Fibroblast of villous mesenchyme (primary cell): ENCODE data around the gene COLEC12. TPM values are rescaled to one million over a fixed set of nuclear protein-coding genes. Genes with fewer than 3 reads are reported as not detected.

ENCODE experiments used
- DNase-seq: peaks from one replicate; pipeline ENCODE4 v3.0.0-alpha.2; 2010; ENCODE audit warnings: low read depth
- H3K4me3 ChIP-seq: 2 replicates; pipeline ENCODE4 v1.5.1; 2011; ENCODE audit warnings: low read depth, mild to moderate bottlenecking, low read length
- total RNA-seq: library from RNA; depleted of rRNA; stranded (reverse); fragments of >200 nt; gene quantifications from 2 replicates; pipeline ENCODE4 v1.2.3, GENCODE V29; 2012
- TF ChIP-seq, protein P1 (sequence below): IDR thresholded peaks from 2 replicates; pipeline ENCODE4 v1.5.1; 2012; ENCODE audit warnings: low read depth, mild to moderate bottlenecking, low read length; ENCODE audit not compliant: insufficient read depth

Gene COLEC12
- total RNA-seq, 1 donor, result 3.9 TPM

DNA sequence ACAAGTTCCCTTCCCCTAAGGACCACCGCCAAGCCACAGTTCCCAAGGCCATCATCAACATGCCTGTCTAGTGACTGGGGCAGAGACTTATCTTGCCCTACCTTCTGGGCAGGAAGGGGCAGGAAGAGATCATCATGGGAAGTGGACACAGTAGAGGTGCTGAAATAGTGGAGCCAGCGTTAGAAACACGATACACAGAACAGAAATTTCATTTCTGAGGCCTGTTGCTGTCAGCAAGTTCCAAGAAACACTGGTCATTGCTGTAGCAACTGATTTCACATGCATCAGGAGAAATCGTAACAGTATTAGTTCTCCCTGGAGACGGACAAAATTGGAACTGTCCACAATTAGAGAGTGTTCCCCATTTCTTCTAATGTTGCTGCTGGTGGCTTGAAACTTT lies 83.0 kb downstream of the COLEC12 start:
- no peak overlapping the region for H3K4me3 ChIP-seq
- no peak for DNase-seq
- TF ChIP-seq, protein P1, sequence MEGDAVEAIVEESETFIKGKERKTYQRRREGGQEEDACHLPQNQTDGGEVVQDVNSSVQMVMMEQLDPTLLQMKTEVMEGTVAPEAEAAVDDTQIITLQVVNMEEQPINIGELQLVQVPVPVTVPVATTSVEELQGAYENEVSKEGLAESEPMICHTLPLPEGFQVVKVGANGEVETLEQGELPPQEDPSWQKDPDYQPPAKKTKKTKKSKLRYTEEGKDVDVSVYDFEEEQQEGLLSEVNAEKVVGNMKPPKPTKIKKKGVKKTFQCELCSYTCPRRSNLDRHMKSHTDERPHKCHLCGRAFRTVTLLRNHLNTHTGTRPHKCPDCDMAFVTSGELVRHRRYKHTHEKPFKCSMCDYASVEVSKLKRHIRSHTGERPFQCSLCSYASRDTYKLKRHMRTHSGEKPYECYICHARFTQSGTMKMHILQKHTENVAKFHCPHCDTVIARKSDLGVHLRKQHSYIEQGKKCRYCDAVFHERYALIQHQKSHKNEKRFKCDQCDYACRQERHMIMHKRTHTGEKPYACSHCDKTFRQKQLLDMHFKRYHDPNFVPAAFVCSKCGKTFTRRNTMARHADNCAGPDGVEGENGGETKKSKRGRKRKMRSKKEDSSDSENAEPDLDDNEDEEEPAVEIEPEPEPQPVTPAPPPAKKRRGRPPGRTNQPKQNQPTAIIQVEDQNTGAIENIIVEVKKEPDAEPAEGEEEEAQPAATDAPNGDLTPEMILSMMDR, result no peak

DNA sequence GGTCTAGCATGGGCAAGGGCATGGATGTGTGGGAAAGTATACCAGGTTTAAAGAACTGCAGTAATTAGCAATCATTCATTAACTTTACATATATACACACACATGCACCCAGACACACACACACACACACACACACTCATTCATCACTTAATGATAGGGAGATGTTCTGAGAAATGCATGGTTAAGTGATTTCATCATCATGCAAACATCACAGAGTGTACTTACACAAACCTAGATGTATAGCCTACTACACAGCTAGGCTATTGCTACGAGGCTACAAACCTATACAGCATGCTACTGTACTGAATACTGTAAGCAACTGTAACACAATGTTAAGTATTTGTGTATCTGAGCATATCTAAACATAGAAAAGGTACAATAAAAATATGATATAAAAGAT lies 83.6 kb downstream of the COLEC12 start:
- no peak for DNase-seq
- TF ChIP-seq, protein P1, result no peak
- no peak overlapping the region for H3K4me3 ChIP-seq

DNA sequence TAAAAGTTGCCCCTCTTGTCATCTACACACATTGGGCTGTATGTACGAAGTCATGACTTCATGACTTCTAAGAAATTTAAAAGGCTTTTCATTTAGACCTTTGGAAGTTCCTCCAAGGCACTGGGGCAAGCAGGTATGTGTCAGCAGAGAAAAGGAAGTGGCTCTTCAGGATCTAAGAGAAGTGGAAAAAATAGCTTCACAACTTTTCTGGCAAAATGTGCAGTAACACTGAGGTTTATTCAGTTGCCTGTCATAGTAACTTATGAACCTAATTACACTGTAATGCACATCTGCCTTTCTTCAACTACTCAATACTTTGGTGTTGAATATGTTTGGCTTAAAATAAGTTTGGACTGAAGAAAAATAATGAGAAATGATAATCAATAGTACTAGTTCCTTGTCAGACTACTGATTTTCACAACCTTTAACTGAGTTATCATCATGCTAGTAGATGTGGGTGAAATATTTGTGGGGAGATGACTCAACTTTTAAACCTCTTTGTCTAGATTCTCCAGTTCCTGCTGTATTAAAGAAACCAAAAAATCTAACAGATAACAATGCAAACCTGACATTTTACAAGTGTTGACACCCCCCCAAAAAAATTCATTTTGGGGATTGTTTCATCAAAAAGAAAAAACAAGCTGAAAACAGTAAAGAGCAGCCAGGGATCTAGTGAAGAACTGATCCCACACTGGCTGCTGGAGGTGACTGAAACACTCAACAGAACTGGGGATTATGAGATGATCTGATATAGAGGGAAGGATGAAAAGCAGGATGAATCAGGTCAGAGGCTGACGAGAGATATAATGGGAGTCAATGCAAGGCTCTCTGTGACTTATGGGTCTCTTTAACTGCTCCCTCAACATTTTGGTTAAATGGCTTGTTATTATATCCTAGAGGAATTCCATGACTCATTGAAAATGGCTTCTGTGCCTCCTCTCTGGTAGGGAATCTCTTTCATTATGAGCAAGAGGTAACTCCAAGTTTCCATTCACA lies 84.6 kb downstream of the COLEC12 start:
- no peak overlapping the region for H3K4me3 ChIP-seq
- TF ChIP-seq, protein P1, result no peak
- DNase-seq, result peak; percentile 85

DNA sequence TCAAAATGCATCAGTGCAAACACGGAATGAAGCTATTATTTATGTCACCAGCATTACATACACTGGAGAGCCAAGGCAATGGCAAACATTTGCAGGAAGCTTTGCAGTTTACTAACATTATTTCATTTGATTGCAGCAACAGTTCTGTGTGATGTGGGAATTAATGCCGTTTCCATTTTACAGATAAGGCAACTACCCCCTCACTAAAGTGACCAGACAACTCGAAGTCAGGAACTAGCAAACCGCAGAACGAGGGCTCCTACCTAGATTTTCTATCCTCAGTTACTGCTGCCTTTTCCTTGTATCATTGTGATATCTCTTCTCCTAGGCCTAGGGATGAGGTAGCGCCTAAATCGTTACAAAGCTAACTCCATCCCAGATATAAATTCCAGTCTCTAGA lies 85.5 kb downstream of the COLEC12 start:
- no peak overlapping the region for H3K4me3 ChIP-seq
- TF ChIP-seq, protein P1, result no peak
- DNase-seq, result no peak

DNA sequence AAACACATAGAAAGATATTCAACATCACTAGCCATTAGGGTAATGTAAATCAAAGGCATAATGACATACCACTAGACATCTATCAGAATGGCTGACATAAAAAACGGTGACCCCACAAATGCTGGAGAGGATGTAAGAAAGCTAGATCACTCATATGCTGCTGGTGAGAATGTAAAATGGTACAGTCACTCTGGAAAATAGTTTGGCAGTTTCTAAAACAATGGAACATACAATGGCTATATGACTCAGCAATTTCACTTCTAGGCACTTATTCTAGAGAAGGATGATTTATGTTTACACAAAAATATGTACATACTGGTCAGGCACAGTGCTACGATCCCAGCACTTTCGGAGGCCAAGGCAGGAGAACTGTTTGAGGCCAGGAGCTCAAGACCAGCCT lies 87.3 kb downstream of the COLEC12 start:
- DNase-seq, result no peak
- TF ChIP-seq, protein P1, result no peak
- H3K4me3 ChIP-seq, result no peak overlapping the region

DNA sequence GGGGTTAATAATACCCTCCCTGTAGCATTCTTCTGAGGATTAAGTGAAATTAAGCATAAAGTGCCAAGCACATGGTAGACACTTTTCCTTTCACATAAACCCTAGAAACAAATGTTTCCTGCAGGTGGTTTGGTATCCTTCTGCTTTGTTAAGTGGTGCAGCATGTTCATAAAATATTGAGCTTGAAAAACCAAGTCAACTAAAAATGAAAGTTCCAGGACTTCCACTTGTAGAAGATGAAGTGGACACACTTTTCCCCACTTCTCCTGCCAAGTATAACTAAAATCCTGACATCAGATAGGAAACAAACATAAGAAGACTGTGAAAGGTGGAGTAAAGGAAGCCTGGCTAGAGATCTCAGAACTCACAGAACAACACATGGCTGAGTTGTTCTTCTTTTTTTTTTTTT lies 90.5 kb downstream of the COLEC12 start:
- no peak for DNase-seq
- TF ChIP-seq, protein P1, result no peak

More for the DNA sequence above, 90.5 kb downstream of the COLEC12 start:
- no peak overlapping the region for H3K4me3 ChIP-seq
